PC-3 (cell line): ENCODE results near the gene BCR. TPM values are rescaled to one million over a fixed set of nuclear protein-coding genes. Genes with fewer than 3 reads are reported as not detected.

Experiments
- ATAC-seq: fragments of 200-7000 bp; cut with Tn5 transposase; 2 replicates; pipeline ENCODE4 v1.9.1; 2020; ENCODE audit warnings: mild to moderate bottlenecking, moderate library complexity
- BruUV-seq: library from RNA; stranded (reverse); fragments of 400-500 nt; replicated peaks from 2 replicates; lab custom pipeline; 2021; lab: Mats Ljungman, UMichigan
- CTCF ChIA-PET: fragments of 300-600 bp; sonication (Branson Sonifier 250); formaldehyde crosslinking; loops from one replicate; lab custom pipeline; 2022; ENCODE audit warnings: antibody characterized with exemption; lab: Charles Lee
- POLR2A ChIA-PET: fragments of 300-600 bp; sonication (Branson Sonifier 250); formaldehyde crosslinking; loops from one replicate; lab custom pipeline; 2022; ENCODE audit warnings: antibody characterized with exemption; ENCODE audit not compliant: unreplicated experiment; lab: Charles Lee
- DNase-seq: peaks from one replicate; pipeline ENCODE4 v3.0.0-alpha.2; 2015
- H2AFZ ChIP-seq: fragments of 300-600 bp; sonication (generic); 2 replicates; pipeline ENCODE4 v1.6.0; 2016; ENCODE audit warnings: antibody characterized with exemption, low read length
- H3F3A ChIP-seq: fragments of 300-600 bp; sonication (generic); one replicate; pipeline ENCODE4 v1.6.0; 2017; ENCODE audit warnings: antibody characterized with exemption, low read length, control low read depth, mild to moderate bottlenecking; ENCODE audit not compliant: unreplicated experiment
- H3K27ac ChIP-seq: fragments of 300-600 bp; sonication (generic); 2 replicates; pipeline ENCODE4 v1.5.1; 2016; ENCODE audit warnings: mild to moderate bottlenecking, low read length
- H3K27me3 ChIP-seq: fragments of 300-600 bp; sonication (generic); 2 replicates; pipeline ENCODE4 v1.6.1; 2016; ENCODE audit warnings: low read length, mixed read lengths
- H3K36me3 ChIP-seq: fragments of 300-600 bp; sonication (generic); 2 replicates; pipeline ENCODE4 v1.6.1; 2016; ENCODE audit warnings: low read depth, mixed run types, low read length, mixed read lengths
- H3K4me1 ChIP-seq: fragments of 300-600 bp; sonication (generic); 2 replicates; pipeline ENCODE4 v1.5.1; 2016; ENCODE audit warnings: low read length; ENCODE audit not compliant: insufficient read depth
- H3K4me2 ChIP-seq: fragments of 300-600 bp; sonication (generic); 2 replicates; pipeline ENCODE4 v1.6.0; 2016; ENCODE audit warnings: low read length
- H3K4me3 ChIP-seq: fragments of 300-600 bp; sonication (generic); 2 replicates; pipeline ENCODE4 v1.5.1; 2016; ENCODE audit warnings: mild to moderate bottlenecking, low read length, mixed read lengths
- H3K79me2 ChIP-seq: fragments of 300-600 bp; sonication (generic); 2 replicates; pipeline ENCODE4 v1.6.1; 2017; ENCODE audit warnings: low read length, mixed read lengths
- H3K9ac ChIP-seq: fragments of 300-600 bp; sonication (generic); 2 replicates; pipeline ENCODE4 v1.6.0; 2016; ENCODE audit warnings: mild to moderate bottlenecking, low read length
- H3K9me2 ChIP-seq: fragments of 300-600 bp; sonication (generic); replicated peaks from 2 replicates; pipeline ENCODE4 v1.6.1; 2016; ENCODE audit warnings: mixed run types, low read length, mixed read lengths
- H3K9me3 ChIP-seq: fragments of 300-600 bp; sonication (generic); 2 replicates; pipeline ENCODE4 v1.6.1; 2016; ENCODE audit warnings: low read length, mixed read lengths
- H4K20me1 ChIP-seq: fragments of 300-600 bp; sonication (generic); 2 replicates; pipeline ENCODE4 v1.6.1; 2016; ENCODE audit warnings: low read length, mixed read lengths
- CTCF ChIP-seq: fragments of 300-600 bp; sonication (generic); conservative IDR thresholded peaks from 2 replicates; pipeline ENCODE4 v1.5.1; 2017; ENCODE audit warnings: antibody characterized with exemption, low read depth, mild to moderate bottlenecking, low read length
- EZH2 ChIP-seq: fragments of 300-600 bp; sonication (generic); IDR thresholded peaks from one replicate; pipeline ENCODE4 v1.6.1; 2017; ENCODE audit warnings: antibody characterized with exemption, mild to moderate bottlenecking, low read length; ENCODE audit not compliant: unreplicated experiment
- EZH2phosphoT487 ChIP-seq: fragments of 300-600 bp; sonication (generic); IDR thresholded peaks from 2 replicates; pipeline ENCODE4 v1.6.1; 2018; ENCODE audit warnings: mild to moderate bottlenecking, antibody characterized with exemption, low read length, borderline replicate concordance
- intact Hi-C: fragments of 100-400 bp; cut with micrococcal nuclease; formaldehyde crosslinking; loops from 2 replicates; pipeline ENCODE4 v1.9.0; 2023
- total RNA-seq: library from RNA; depleted of rRNA; stranded (reverse); fragments of >200 nt; gene quantifications from 2 replicates; pipeline ENCODE4 v1.2.3, GENCODE V29; 2014

The BCR gene
- total RNA-seq, 1 experiment from 2014 or later: 36.8 TPM

DNA sequence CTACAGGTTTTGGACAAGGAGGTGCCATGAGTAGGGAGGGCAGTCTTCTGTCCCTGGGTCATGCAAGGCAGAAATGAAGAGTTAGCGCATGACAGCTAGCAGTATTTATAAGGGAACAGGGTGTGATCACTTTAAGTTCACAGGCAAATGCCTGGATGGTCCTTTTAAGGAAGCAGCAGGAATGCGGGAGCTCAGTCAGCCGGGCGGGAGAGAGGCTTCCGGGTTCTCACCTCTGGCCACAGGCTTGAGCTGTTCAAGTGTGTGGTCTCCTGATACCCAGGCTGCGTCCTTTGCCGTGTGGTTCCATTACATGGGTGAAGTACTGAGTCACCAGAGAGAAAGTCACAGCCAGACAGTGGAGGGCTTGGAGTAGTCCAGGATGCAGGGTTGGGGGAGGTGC, 105.4 kb downstream of the BCR start:
- Histone ChIP-seq H3F3A (no peaks in the 10 kb centered on the region), H3K4me3 (no peak overlapping the region), H3K4me1 (peaks cover 15% of the 10 kb centered on the region), H3K4me2 (no peak overlapping the region), H4K20me1 (no peaks in the 10 kb centered on the region), H3K9me3 (no peaks in the 10 kb centered on the region), H3K9ac (no peak overlapping the region), H3K27ac (no peak overlapping the region), H3K9me2 (no peaks in the 10 kb centered on the region), H3K36me3 (peaks cover 10% of the 10 kb centered on the region), H3K79me2 (no peaks in the 10 kb centered on the region), H2AFZ (no peak overlapping the region), H3K27me3 (no peaks in the 10 kb centered on the region)
- TF ChIP-seq EZH2phosphoT487 (no peak), EZH2 (no peak), CTCF (no peak)
- intact Hi-C loops: no loop called here
- CTCF ChIA-PET: no interaction called here
- DNase-seq: no peak
- BruUV-seq: no TSS peak
- ATAC-seq: no peak
- POLR2A ChIA-PET: interaction anchor here (0.6 kb wide), 1 partner anchor 903 kb away, joined by 7 read pairs; no protein-coding TSS in a partner anchor

DNA sequence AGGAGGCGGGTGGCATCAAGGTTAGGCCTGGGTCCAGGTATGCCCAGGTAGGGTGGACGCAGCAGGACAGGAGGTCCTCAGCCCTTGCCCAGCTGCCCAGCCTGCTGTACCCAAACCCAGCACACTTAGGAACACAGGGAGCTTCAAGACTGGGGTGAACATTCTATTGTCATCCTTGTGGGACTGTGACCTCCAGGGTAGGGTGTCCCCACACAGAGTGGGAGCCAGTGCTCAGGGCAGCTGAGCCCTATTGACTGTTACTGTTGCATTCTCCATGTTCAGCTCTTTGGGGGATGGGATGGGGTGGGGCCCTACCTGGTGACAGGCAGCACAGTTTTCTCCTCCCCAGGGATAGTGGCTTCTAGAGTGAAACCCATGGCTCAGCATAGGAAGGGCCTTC, 106.0 kb downstream of the BCR start:
- BruUV-seq: no TSS peak
- Histone ChIP-seq H4K20me1 (no peaks in the 10 kb centered on the region), H2AFZ (no peak overlapping the region), H3K36me3 (peaks cover 10% of the 10 kb centered on the region), H3K4me3 (no peak overlapping the region), H3K9ac (no peak overlapping the region), H3K9me3 (no peaks in the 10 kb centered on the region), H3K4me2 (no peak overlapping the region), H3K9me2 (no peaks in the 10 kb centered on the region), H3K27ac (no peak overlapping the region), H3F3A (no peaks in the 10 kb centered on the region), H3K79me2 (no peaks in the 10 kb centered on the region), H3K27me3 (no peaks in the 10 kb centered on the region), H3K4me1 (peaks cover 11% of the 10 kb centered on the region)
- TF ChIP-seq EZH2 (no peak), CTCF (no peak), EZH2phosphoT487 (no peak)
- ATAC-seq (no peak), DNase-seq (no peak)
- CTCF ChIA-PET: no interaction called here
- intact Hi-C loops: no loop called here
- POLR2A ChIA-PET: interaction anchor here (0.6 kb wide), 1 partner anchor 903 kb away, joined by 7 read pairs; no protein-coding TSS in a partner anchor

DNA sequence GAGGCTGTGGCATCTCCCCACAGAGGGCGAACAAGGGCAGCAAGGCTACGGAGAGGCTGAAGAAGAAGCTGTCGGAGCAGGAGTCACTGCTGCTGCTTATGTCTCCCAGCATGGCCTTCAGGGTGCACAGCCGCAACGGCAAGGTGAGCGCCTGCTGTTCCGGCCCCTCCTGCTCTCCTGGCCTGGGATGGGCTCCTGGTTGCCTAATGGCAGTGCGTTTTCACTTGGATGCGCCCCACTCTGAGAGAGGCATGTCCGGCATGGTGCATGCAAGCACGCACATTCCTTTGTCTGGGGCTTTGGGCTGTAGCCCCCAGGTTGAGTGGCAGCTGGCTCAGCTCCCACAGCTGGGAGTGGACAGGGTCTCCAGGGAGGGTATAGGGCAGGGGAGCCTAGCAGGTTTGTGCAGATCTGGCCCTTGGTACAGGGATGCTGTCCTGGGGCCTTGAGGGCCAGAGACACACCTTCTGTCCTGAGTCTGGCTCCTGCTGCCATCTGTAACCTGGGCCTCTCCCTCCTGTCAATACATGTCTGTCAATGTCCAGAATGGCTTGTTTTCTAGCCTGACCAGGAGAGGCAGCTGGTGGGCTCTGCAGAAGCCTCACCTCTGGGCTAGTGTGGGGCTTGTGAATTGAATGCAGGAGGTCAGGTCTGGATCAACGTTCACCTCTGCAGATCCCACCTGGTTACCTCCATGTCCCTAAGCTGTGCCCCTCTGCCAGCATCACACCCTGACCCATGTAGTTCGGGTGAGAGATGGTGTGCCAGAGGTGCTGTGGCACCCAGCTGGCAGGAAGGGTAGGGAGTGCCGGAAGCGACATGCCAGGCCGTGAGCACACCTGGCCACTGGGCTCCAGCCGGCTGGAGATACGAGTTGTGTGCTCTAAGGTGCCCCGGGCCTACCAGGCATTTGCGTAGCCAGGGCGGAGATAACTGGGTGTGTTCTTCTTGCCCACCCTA, 107.1 kb downstream of the BCR start:
- H3F3A ChIP-seq: no peaks in the 10 kb centered on the region
- ChIA-PET POLR2A (no interaction called here), CTCF (no interaction called here)
- intact Hi-C loops: no loop called here
- ATAC-seq: no peak
- TF ChIP-seq EZH2: no peak
- no peak for TF ChIP-seq EZH2phosphoT487
- no peak for TF ChIP-seq CTCF
- H3K9me3 ChIP-seq: no peaks in the 10 kb centered on the region
- BruUV-seq: no TSS peak
- H2AFZ ChIP-seq: no peak overlapping the region
- no peaks in the 10 kb centered on the region for H3K79me2 ChIP-seq
- no peak overlapping the region for H3K4me3 ChIP-seq
- no peak overlapping the region for H3K9ac ChIP-seq
- DNase-seq: no peak
- H3K27me3 ChIP-seq: no peaks in the 10 kb centered on the region
- H3K4me1 ChIP-seq: peaks cover 4% of the 10 kb centered on the region
- no peaks in the 10 kb centered on the region for H4K20me1 ChIP-seq
- H3K36me3 ChIP-seq: peaks cover 10% of the 10 kb centered on the region
- H3K27ac ChIP-seq: no peak overlapping the region
- H3K9me2 ChIP-seq: no peaks in the 10 kb centered on the region
- no peak overlapping the region for H3K4me2 ChIP-seq
